ENCODE data around the gene ALPP.
"Not testable (repeated sequence)": the region's sequence is repeated elsewhere in the genome, so short reads cannot be mapped to it uniquely, and the experiment has no call there.

ALPP gene

GRCh38 chr2:232388324-232388891, 9.9 kb downstream of the ALPP start:
- CTCF ChIA-PET: no interaction called here
- H3K9me3 Mint-ChIP-seq: no peaks in the 10 kb centered on the region
- no peaks in the 10 kb centered on the region for H3K36me3 Mint-ChIP-seq
- no peak for DNase-seq
- H3K27ac Mint-ChIP-seq: no peak overlapping the region
- no peak overlapping the region for H3K4me3 Mint-ChIP-seq
- H3K27me3 Mint-ChIP-seq: peaks cover 91% of the 10 kb centered on the region
- H3K4me1 Mint-ChIP-seq: no peaks in the 10 kb centered on the region

- Mint-ChIP-seq H3K9me3 (no peaks in the 10 kb centered on the region), H3K27ac (no peak overlapping the region), H3K4me1 (no peaks in the 10 kb centered on the region), H3K27me3 (peaks cover 88% of the 10 kb centered on the region), H3K4me3 (no peak overlapping the region), H3K36me3 (no peaks in the 10 kb centered on the region)
- CTCF ChIA-PET: no interaction called here
- no peak for DNase-seq
Measured at GRCh38 chr2:232389327-232389726, 10.8 kb downstream of the ALPP start.

DNA sequence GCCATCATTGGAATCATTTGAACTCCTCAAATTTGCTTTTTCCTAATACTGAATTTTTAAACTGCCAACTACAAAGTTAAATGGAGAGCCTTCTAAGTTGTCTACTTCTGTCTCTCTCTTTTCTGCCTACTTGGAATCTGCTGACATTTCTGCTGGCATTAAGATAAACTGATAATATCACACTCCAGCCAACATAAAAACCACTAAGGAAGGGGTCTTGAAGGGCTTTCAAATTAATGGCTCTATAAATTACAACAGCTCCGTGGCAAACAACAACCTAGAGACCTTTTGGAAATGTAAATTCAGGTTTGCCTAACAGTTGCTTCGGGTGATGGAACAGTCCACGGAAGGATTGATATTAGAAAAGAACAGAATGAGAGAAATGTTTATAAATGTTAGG, 12.1 kb downstream of the ALPP start:
- Mint-ChIP-seq H3K36me3 (no peaks in the 10 kb centered on the region), H3K9me3 (no peaks in the 10 kb centered on the region), H3K27me3 (peaks cover 77% of the 10 kb centered on the region), H3K4me3 (no peak overlapping the region), H3K4me1 (no peaks in the 10 kb centered on the region), H3K27ac (no peak overlapping the region)
- CTCF ChIA-PET: interaction anchor here (1.5 kb wide), 1 partner anchor 49 kb away, joined by 4 read pairs; no protein-coding TSS in a partner anchor
- DNase-seq: no peak

GRCh38 chr2:232393556-232393955, 15.0 kb downstream of the ALPP start:
- Mint-ChIP-seq H3K27me3 (peaks cover 61% of the 10 kb centered on the region), H3K9me3 (no peaks in the 10 kb centered on the region), H3K4me1 (no peaks in the 10 kb centered on the region), H3K27ac (no peak overlapping the region), H3K36me3 (no peaks in the 10 kb centered on the region), H3K4me3 (no peak overlapping the region)
- CTCF ChIA-PET: no interaction called here
- no peak for DNase-seq

- not testable (repeated sequence) for H3K9me3 Mint-ChIP-seq, H3K27ac Mint-ChIP-seq, DNase-seq, H3K4me1 Mint-ChIP-seq, H3K4me3 Mint-ChIP-seq, H3K36me3 Mint-ChIP-seq
- H3K27me3 Mint-ChIP-seq: peaks cover 55% of the 10 kb centered on the region
- CTCF ChIA-PET: interaction anchor here (0.7 kb wide), 1 partner anchor 10 kb away, joined by 3 read pairs; no protein-coding TSS in a partner anchor
Measured at GRCh38 chr2:232394431-232394830, 15.9 kb downstream of the ALPP start.

GRCh38 chr2:232395586-232395985, 17.0 kb downstream of the ALPP start:
- no peak overlapping the region for H3K27ac Mint-ChIP-seq
- no peaks in the 10 kb centered on the region for H3K36me3 Mint-ChIP-seq
- no peak for DNase-seq
- CTCF ChIA-PET: no interaction called here
- H3K4me1 Mint-ChIP-seq: no peaks in the 10 kb centered on the region
- H3K4me3 Mint-ChIP-seq: no peak overlapping the region
- no peaks in the 10 kb centered on the region for H3K9me3 Mint-ChIP-seq
- H3K27me3 Mint-ChIP-seq: peaks cover 53% of the 10 kb centered on the region

GRCh38 chr2:232396683-232397082, 18.1 kb downstream of the ALPP start:
- CTCF ChIA-PET: no interaction called here
- Mint-ChIP-seq H3K4me1 (no peaks in the 10 kb centered on the region), H3K36me3 (no peaks in the 10 kb centered on the region), H3K9me3 (no peaks in the 10 kb centered on the region), H3K27me3 (peaks cover 42% of the 10 kb centered on the region), H3K27ac (no peak overlapping the region), H3K4me3 (no peak overlapping the region)
- DNase-seq: no peak

GRCh38 chr2:232398293-232399034, 19.9 kb downstream of the ALPP start:
- Mint-ChIP-seq H3K27ac (no peak overlapping the region), H3K4me1 (no peaks in the 10 kb centered on the region), H3K4me3 (no peak overlapping the region), H3K9me3 (no peaks in the 10 kb centered on the region), H3K36me3 (no peaks in the 10 kb centered on the region), H3K27me3 (peaks cover 38% of the 10 kb centered on the region)
- no peak for DNase-seq
- CTCF ChIA-PET: no interaction called here

- Mint-ChIP-seq H3K36me3 (no peaks in the 10 kb centered on the region), H3K4me1 (no peaks in the 10 kb centered on the region), H3K9me3 (no peaks in the 10 kb centered on the region), H3K27me3 (peaks cover 35% of the 10 kb centered on the region), H3K4me3 (no peak overlapping the region), H3K27ac (no peak overlapping the region)
- CTCF ChIA-PET: no interaction called here
- DNase-seq: no peak
Measured at GRCh38 chr2:232400256-232401015, 21.9 kb downstream of the ALPP start.

- no peak overlapping the region for H3K27ac Mint-ChIP-seq
- no peaks in the 10 kb centered on the region for H3K36me3 Mint-ChIP-seq
- H3K9me3 Mint-ChIP-seq: no peaks in the 10 kb centered on the region
- CTCF ChIA-PET: no interaction called here
- H3K4me3 Mint-ChIP-seq: no peak overlapping the region
- H3K27me3 Mint-ChIP-seq: peaks cover 27% of the 10 kb centered on the region
- no peaks in the 10 kb centered on the region for H3K4me1 Mint-ChIP-seq
- DNase-seq: no peak
Measured at GRCh38 chr2:232402518-232402917, 24.0 kb downstream of the ALPP start.

DNA sequence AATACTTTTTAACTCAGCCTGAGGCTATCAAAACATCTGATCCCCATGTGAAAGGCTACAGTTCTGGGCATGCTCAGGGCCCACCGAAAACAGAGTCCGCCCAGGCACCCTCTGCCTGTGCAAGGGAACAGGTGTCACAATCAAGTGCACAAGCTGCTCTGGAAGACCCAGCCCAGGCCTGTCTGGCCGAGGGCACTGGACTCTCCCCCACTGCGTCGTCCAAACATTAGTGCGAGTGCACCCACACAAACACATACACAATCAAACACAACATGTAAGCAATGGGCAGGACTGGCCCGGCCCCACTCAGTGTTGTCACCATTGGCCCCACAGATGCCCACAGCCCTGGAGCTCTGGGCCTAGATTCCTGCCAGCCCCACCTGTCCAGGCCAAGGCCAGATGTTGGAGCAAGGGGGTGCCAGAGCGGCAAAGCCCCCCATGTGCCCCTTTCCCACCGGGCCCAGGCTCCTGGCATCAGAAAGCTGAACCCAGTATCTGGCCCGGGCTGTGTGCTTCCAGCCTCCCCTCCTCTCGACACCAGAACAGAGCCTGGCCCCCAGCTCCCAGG, 27.5 kb downstream of the ALPP start:
- Mint-ChIP-seq H3K4me3 (no peak overlapping the region), H3K4me1 (no peaks in the 10 kb centered on the region), H3K9me3 (no peaks in the 10 kb centered on the region), H3K36me3 (no peaks in the 10 kb centered on the region), H3K27me3 (peaks cover 32% of the 10 kb centered on the region), H3K27ac (no peak overlapping the region)
- no peak for DNase-seq
- CTCF ChIA-PET: no interaction called here

- no peaks in the 10 kb centered on the region for H3K36me3 Mint-ChIP-seq
- peaks cover 39% of the 10 kb centered on the region for H3K27me3 Mint-ChIP-seq
- DNase-seq: no peak
- H3K27ac Mint-ChIP-seq: no peak within 1 kb of the TSS
- H3K9me3 Mint-ChIP-seq: no peaks in the 10 kb centered on the region
- CTCF ChIA-PET: no interaction called here
- H3K4me3 Mint-ChIP-seq: no peak within 1 kb of the TSS
- no peaks in the 10 kb centered on the region for H3K4me1 Mint-ChIP-seq
Measured at GRCh38 chr2:232406556-232407310, 28.2 kb downstream of the ALPP start, which contains the start of gene ALPG. Gene ALPG, plus strand, starts transcription at chr2:232406844. Its CDS starts 51 bp downstream, at chr2:232406895.

DNA sequence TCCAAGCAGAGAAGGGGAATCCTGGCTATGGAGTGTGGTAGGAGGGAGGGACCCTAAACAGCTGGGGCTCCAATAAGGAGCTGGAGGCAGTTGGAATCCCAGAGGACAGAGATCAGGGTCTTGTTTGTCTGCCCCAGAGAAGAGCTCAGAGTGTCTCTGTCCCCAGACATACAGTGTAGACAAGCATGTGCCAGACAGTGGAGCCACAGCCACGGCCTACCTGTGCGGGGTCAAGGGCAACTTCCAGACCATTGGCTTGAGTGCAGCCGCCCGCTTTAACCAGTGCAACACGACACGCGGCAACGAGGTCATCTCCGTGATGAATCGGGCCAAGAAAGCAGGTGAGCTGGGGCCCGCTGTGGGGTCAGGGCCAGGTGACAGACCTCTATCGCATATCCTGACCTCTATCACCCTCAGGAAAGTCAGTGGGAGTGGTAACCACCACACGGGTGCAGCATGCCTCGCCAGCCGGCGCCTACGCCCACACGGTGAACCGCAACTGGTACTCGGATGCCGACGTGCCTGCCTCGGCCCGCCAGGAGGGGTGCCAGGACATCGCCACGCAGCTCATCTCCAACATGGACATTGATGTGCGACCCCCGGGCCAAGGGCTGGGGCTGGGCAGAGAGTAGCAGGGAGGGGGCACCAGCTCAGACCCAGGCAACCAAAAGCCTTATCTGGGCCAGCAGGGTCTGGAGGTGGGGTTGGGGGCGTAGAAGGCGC, 29.0 kb downstream of the ALPP start:
- H3K4me3 Mint-ChIP-seq, DNase-seq, H3K9me3 Mint-ChIP-seq, H3K36me3 Mint-ChIP-seq, H3K4me1 Mint-ChIP-seq, H3K27ac Mint-ChIP-seq, CTCF ChIA-PET: not testable (repeated sequence)
- peaks cover 44% of the 10 kb centered on the region for H3K27me3 Mint-ChIP-seq
